OCI-LY7 (cell line): ENCODE data around the gene AK4.

Experiments
- CTCF ChIP-seq: fragments of 200-600 bp; sonication (generic); conservative IDR thresholded peaks from 2 replicates; pipeline ENCODE4 v1.5.1; 2014; ENCODE audit warnings: mild to moderate bottlenecking, antibody characterized with exemption, low read length, moderate library complexity, mixed read lengths
- EZH2phosphoT487 ChIP-seq: fragments of 200-600 bp; sonication (generic); IDR thresholded peaks from 2 replicates; pipeline ENCODE4 v1.6.1; 2018; ENCODE audit warnings: low read depth, borderline replicate concordance, mild to moderate bottlenecking, mixed run types, antibody characterized with exemption, low read length, moderate library complexity, mixed read lengths

GRCh38 chr1:65260851-65261473 is 113.0 kb downstream of the AK4 start:
- TF ChIP-seq CTCF (no peak), EZH2phosphoT487 (no peak)
